Dendritic cell treated with granulocyte-macrophage colony-stimulating factor and Interleukin-4, amounts not matched to agents 40 ng/mL and 50 ng/mL, for 4 days (primary cell): ENCODE data around the gene CST3.

Source experiments
- H3K27ac Mint-ChIP-seq: one replicate; pipeline ENCODE4 v1.8.0; 2022; ENCODE audit warnings: mild to moderate bottlenecking, mixed read lengths
- H3K27me3 Mint-ChIP-seq: one replicate; pipeline ENCODE4 v1.8.0; 2022; ENCODE audit warnings: mild to moderate bottlenecking, mixed read lengths
- H3K36me3 Mint-ChIP-seq: one replicate; pipeline ENCODE4 v1.8.0; 2022; ENCODE audit warnings: low read depth, mixed read lengths
- H3K4me1 Mint-ChIP-seq: one replicate; pipeline ENCODE4 v1.8.0; 2022; ENCODE audit warnings: low read depth, mixed read lengths
- H3K4me3 Mint-ChIP-seq: one replicate; pipeline ENCODE4 v1.8.0; 2022; ENCODE audit warnings: mild to moderate bottlenecking, moderate library complexity, mixed read lengths
- H3K9me3 Mint-ChIP-seq: one replicate; pipeline ENCODE4 v1.8.0; 2022; ENCODE audit warnings: mixed read lengths
- intact Hi-C: fragments of 100-400 bp; cut with micrococcal nuclease; formaldehyde crosslinking; loops from one replicate; pipeline ENCODE4 v1.15.0; 2022

Gene CST3

DNA sequence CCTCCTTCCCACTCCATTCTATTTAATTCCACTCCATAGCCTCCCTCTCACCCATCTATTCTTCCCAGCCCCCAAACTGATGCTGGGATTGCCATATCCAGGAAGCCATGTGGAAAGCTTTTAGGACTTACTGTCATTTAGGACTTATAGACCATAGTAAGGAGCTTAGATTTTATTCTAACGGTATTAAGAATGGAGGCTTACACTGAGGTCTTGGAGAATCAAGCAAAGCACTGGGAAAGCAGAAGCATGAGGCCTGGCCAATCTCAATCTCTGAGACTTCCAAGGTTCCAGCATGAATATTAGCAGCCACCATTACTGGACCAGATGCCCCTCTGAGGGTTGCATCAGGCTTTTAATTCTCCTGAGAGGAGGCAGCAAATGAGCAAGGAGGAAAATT is 33.4 kb downstream of the CST3 start:
- peaks cover 6% of the 10 kb centered on the region for H3K9me3 Mint-ChIP-seq
- peaks cover 34% of the 10 kb centered on the region for H3K4me1 Mint-ChIP-seq
- H3K36me3 Mint-ChIP-seq, result no peaks in the 10 kb centered on the region
- intact Hi-C loops, result no loop called here
- no peak overlapping the region for H3K27ac Mint-ChIP-seq
- H3K4me3 Mint-ChIP-seq, result no peak overlapping the region
- peaks cover 21% of the 10 kb centered on the region for H3K27me3 Mint-ChIP-seq

DNA sequence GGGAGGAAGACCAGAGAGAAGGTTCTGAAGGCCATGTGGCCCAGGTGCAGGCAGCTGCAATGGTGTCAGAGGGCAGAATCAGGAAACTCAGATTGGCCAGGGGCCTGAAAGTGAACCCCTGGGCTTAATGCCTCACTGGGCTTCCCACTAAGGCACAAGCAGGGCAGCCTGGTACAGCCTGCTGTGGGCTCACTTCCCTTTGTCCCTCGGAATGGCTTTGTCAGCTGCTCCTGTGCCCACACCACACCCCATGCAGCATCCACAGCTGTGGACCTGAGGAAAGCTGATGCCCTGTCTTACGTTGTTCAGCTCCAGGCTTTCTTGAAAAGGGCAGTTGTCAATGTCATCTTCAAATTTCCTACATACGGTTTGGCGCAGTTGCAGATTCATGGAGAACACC is 34.4 kb downstream of the CST3 start:
- Mint-ChIP-seq H3K9me3 (peaks cover 6% of the 10 kb centered on the region), H3K4me1 (peaks cover 34% of the 10 kb centered on the region), H3K27ac (peak overlapping the region; percentile 73), H3K4me3 (no peak overlapping the region), H3K36me3 (no peaks in the 10 kb centered on the region), H3K27me3 (peaks cover 21% of the 10 kb centered on the region)
- intact Hi-C loops, result no loop called here

DNA sequence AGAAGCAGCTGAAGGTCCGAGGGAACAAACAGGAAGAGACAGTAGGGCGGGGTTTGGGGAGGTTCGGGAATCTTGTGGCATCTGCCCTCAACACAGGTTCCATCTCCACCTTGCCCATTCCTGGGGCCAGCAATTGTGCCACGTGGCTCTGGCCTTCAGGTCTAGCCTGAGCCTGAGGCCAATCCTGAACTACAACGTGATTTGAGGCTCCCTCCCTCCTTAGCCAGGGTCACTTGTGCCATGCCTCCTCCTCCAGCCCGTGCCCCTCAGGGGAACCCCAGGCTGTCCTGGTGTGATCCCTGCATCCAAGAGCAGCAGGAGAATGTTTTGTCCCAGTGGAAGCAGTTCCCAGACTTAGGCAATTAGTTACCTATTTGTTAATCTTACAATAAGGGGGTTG is 35.1 kb downstream of the CST3 start:
- peaks cover 6% of the 10 kb centered on the region for H3K9me3 Mint-ChIP-seq
- H3K36me3 Mint-ChIP-seq, result no peaks in the 10 kb centered on the region
- H3K27me3 Mint-ChIP-seq, result peaks cover 21% of the 10 kb centered on the region
- H3K27ac Mint-ChIP-seq, result peak overlapping the region; percentile 73
- intact Hi-C loops, result no loop called here
- H3K4me1 Mint-ChIP-seq, result peaks cover 34% of the 10 kb centered on the region
- H3K4me3 Mint-ChIP-seq, result peak overlapping the region; percentile 60

DNA sequence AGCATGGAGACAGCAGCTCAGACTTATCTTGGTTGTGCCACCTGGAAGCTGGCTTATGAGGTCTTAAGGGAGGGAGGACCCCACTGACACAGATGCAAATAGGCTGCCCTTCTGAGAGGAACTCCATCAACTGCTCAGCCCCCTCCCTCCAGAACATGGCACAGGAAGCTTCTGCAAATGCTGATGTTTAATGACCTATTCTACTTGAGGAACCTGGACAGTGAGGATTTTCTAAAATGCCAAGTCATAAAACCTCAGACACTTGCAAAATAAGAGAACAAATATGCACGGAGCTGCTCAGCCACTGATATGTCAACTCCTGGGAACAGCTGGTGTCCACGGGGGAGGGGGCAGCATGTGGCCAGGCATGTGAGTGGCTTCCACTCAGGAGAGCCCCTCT is 35.5 kb downstream of the CST3 start:
- Mint-ChIP-seq H3K36me3 (no peaks in the 10 kb centered on the region), H3K4me1 (peaks cover 34% of the 10 kb centered on the region), H3K4me3 (peak overlapping the region; percentile 60), H3K27me3 (peaks cover 21% of the 10 kb centered on the region), H3K9me3 (peaks cover 6% of the 10 kb centered on the region), H3K27ac (peak overlapping the region; percentile 73)
- intact Hi-C loops, result no loop called here

DNA sequence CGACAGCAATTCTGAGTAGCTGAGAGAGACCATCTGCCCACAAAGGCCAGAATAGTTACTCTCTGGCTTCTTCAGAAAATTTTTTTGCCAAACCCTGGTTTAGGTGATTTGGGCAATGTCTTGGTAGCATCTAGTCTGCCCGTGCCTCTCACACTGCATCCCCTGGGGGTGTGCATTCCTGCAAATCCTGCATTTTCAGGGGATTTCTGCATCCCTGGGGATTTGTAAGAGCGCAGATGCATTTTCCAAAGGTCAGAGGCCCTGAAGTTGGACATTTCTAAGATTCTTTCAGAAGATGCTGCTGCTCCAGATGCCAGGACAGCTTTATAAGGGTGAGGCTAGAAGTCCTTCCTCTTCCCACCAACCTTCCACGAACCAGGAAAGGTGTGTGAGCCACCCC is 36.0 kb downstream of the CST3 start:
- H3K27ac Mint-ChIP-seq, result no peak overlapping the region
- intact Hi-C loops, result no loop called here
- peaks cover 21% of the 10 kb centered on the region for H3K27me3 Mint-ChIP-seq
- peaks cover 6% of the 10 kb centered on the region for H3K9me3 Mint-ChIP-seq
- H3K4me3 Mint-ChIP-seq, result no peak overlapping the region
- H3K36me3 Mint-ChIP-seq, result no peaks in the 10 kb centered on the region
- peaks cover 29% of the 10 kb centered on the region for H3K4me1 Mint-ChIP-seq

DNA sequence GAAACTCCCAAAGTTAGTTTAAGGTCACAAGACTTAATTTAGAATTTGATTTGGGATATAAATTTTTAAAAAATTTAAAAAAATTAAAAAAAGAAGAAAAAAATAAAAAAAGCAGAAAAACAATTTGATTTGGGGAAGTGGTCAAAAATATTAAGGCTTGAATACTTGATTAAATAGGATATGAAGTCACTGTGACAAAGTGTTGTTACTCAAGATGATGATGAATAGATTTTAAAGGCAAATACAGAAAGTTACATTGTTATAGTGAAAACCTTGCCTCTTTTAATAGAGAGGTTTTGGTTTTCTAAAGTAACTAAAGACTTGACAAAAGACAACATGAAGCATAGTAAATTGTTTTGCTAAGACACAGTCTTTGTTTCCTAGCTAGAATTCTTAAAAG is 39.3 kb downstream of the CST3 start:
- Mint-ChIP-seq H3K27ac (no peak overlapping the region), H3K27me3 (peaks cover 5% of the 10 kb centered on the region), H3K9me3 (peaks cover 6% of the 10 kb centered on the region), H3K4me1 (peaks cover 17% of the 10 kb centered on the region), H3K4me3 (no peak overlapping the region), H3K36me3 (no peaks in the 10 kb centered on the region)
- intact Hi-C loops, result no loop called here

DNA sequence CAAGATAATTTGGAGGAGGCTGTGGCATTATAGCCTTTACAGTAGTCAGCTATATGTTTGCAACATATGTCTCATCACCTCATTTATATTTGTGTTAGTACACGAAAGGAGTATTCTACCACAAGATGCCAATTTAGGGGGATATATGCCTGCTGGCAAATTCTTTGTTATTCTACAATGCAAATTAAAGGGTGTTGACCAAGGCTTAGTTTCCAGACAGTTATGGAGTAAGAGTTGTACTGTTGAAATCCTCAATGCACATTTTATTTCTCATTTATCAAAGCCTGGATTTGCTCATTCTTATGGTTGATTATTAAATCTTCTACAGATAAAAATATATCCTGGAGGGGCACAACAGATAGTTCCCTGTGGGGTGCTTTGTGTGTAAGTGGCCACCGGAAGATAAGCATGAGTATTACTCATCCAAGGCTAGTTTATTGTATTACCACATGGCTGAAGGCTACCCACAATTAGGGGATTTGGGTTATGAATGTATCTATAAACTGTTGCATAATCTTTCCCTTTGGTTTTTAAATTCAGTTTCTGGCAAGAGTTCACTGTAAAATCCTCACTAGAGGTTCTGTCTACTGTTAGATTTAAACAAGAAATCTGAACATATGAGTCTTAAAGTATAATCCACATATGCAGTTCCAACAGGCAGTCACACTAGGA is 41.0 kb downstream of the CST3 start:
- Mint-ChIP-seq H3K27me3 (peaks cover 3% of the 10 kb centered on the region), H3K4me3 (no peak overlapping the region)
- intact Hi-C loops, result no loop called here

DNA sequence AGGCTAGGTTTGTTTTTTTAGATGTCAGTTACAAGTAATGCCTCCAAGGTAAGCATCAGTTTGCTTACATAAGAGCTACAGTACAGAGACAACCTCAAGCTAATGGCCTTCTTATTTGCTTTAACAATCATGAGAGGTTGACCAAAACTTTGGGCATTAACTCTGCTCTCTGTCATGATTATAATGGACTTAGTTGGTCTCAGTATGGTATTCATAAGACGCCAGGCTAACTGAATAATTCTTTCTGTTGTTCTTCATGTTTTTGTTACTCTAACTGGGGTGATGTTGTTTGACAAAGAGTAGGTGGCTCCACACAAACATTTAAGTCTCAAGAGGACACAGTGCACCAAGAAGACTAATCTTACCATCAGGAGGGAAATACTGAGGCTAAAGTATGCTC is 41.8 kb downstream of the CST3 start:
- Mint-ChIP-seq H3K4me1 (no peaks in the 10 kb centered on the region), H3K27ac (no peak overlapping the region), H3K27me3 (peaks cover 2% of the 10 kb centered on the region), H3K36me3 (no peaks in the 10 kb centered on the region), H3K4me3 (no peak overlapping the region), H3K9me3 (no peaks in the 10 kb centered on the region)
- intact Hi-C loops, result no loop called here

More for the DNA sequence above, 41.0 kb downstream of the CST3 start:
- Mint-ChIP-seq H3K36me3 (no peaks in the 10 kb centered on the region), H3K9me3 (no peaks in the 10 kb centered on the region), H3K27ac (no peak overlapping the region), H3K4me1 (no peaks in the 10 kb centered on the region)

DNA sequence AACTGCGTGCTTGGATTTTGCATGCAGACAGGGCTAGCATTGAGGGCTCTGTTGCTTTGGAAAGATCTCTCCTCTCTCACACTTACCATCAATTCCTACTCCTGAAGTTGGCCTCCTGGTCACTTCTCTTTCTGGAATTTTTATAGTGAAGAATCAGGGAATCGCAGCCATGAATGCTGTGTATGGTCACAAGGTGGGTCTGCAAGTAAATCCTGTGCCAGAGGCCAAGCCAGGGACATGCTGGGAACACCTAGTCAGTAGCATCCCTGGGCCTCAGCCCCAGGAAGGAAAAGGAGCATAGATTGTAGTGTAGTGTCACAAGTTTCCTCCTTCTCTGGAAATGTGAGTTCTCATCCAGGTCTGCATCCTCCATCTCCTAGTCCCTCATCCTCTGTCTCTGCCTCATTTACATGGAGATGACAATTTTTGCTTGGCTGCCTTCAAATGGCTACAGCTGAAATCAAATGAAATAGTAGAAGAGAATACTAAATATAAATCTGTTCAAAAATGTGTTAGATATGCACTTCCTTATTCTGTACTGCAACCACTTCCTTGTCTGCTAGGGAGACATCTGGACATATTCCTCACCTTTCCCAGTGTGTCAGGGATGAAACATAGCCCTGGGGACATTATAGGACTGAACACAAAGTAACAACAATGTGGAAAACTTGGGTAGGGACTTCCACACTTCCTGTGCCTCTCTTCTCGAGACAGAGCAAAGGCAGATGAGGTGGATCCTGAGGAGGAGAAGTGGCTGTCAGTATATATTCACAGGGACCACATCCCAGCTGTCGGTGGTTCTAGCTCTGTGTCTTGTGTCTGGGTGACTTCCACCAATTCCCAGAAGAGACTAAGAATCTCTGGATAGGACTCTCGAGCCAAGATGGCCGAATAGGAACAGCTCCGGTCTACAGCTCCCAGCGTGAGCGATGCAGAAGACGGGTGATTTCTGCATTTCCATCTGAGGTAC is 49.0 kb downstream of the CST3 start:
- Mint-ChIP-seq H3K27ac (no peak overlapping the region), H3K4me3 (no peak overlapping the region), H3K4me1 (peaks cover 20% of the 10 kb centered on the region), H3K9me3 (no peaks in the 10 kb centered on the region), H3K36me3 (no peaks in the 10 kb centered on the region), H3K27me3 (peaks cover 11% of the 10 kb centered on the region)
- intact Hi-C loops, result no loop called here

DNA sequence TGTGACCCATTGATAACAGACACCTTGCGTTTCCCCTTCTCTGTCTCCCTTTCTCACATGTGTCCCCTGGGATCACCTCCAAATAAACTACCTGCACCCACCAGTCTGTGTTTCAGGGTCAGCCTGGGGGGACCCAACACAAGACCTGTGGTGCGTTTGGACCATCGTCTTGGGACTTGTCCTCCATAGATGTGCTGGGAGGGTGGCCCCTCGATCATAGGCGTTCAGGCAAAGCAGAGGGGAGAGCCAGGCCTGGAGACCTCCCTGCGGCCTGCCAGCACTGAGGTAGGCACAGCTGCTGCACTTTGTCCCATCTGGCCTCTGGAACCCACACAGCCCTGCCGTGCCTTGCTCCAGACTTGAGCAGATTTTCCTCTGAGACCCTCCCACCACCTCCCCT is 50.1 kb downstream of the CST3 start:
- Mint-ChIP-seq H3K4me1 (peaks cover 20% of the 10 kb centered on the region), H3K9me3 (no peaks in the 10 kb centered on the region), H3K27ac (no peak overlapping the region), H3K27me3 (peaks cover 13% of the 10 kb centered on the region), H3K36me3 (no peaks in the 10 kb centered on the region), H3K4me3 (no peak overlapping the region)
- intact Hi-C loops, result no loop called here

DNA sequence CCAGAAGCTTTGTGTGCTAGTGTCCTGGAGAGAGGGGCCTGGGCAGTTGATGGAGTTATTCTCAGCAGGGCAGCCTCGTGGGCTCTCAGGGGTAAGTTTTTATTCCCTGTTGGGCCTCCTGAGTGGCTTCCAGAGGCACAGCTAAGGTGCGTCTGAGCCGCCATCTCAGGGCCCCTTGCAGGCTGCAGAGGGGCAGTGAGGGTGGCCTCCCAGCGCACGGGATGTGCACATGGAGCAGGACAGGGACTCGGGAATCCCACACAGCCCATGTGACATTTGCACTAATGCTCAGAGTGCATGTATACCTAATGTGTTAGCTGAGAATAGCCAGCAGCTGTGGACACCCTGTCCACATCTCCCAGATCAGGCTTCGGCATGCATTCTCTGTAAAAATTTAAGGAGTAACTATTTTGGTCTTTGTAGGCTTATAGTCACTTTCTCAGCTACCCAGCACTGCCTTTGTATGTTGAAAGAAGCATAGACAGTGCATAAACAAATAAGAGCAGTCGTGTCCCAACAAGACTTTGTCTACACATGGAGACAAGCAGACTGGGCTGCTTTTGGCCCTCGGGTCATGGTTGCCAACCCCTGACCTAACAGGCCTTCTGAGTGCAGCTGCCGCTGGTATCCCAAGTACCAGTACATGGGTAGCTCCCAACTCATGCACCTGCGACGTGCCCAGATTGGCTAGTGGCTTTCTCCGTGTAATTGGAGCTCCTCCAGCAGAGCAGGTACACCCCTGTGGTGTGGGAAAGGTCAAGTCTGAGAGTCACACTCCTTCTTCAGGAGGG is 50.8 kb downstream of the CST3 start:
- Mint-ChIP-seq H3K27ac (no peak overlapping the region), H3K9me3 (no peaks in the 10 kb centered on the region), H3K4me3 (no peak overlapping the region), H3K4me1 (peaks cover 20% of the 10 kb centered on the region), H3K36me3 (no peaks in the 10 kb centered on the region), H3K27me3 (peaks cover 18% of the 10 kb centered on the region)
- intact Hi-C loops, result no loop called here

DNA sequence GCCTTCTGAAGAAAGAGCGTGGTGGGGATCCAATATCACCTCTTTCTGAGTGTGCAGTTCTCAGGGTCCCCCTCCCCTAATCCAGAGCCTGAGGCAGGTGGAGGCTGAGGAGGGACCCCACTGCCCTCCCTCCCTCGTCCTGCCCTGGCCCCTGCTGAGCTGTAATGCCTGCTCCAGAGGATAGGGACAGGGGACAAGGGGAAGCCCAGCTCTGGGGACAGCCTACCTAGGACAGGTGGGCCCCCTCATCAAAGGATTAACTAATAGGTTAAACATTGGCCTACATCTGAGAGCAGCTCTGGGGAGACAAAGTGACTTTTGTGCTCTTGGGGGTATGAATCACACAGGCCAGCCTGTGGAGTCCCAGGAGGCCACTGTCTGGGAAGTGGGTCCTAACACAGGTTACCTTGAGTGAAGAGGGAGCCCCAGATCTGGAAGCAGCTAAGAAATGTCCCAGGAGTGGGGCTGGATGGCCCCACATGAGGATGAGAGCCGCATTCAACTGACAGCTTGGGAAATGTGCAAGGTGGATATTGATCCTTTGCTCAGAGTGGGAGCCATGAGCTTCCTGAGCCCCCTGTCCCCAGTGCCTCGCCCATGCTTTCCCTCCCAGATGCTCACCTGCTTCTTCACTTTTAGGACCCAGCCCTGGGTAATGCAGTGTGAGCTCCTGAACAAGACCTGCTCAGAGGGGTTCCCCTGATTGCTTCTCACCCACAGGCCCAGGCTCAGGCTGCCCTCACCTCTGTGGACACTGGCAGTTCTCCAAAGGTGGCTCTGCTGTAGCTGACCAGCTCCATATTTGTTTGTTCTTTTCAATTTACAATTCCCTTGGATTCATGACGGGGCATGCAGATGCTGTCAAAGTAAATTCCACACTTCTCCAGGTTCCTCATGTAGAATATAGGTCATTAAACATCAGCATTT is 51.7 kb downstream of the CST3 start:
- Mint-ChIP-seq H3K27me3 (peaks cover 25% of the 10 kb centered on the region), H3K4me1 (peaks cover 20% of the 10 kb centered on the region), H3K36me3 (no peaks in the 10 kb centered on the region), H3K27ac (no peak overlapping the region), H3K4me3 (no peak overlapping the region), H3K9me3 (no peaks in the 10 kb centered on the region)
- intact Hi-C loops, result no loop called here

DNA sequence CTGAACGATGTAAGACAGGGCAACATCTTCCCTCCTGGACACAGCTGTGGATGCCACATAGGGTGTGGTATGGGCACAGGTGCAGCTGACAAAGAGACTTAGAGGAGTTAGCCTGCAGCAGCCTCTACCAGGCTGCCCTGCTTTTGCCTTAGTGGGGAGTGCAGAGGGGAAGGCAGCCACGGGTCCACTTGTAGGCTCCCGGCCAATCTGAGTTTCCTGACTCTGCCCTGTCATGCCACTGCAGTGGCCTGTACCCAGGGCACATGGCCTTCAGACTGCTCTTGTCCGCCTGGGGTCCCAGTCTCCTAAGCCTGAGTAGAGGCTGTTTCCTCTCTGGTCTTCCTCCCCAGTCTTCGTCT is 52.3 kb downstream of the CST3 start:
- H3K4me1 Mint-ChIP-seq, result peaks cover 20% of the 10 kb centered on the region
- no peak overlapping the region for H3K4me3 Mint-ChIP-seq
- peaks cover 25% of the 10 kb centered on the region for H3K27me3 Mint-ChIP-seq
- no peak overlapping the region for H3K27ac Mint-ChIP-seq
- no peaks in the 10 kb centered on the region for H3K9me3 Mint-ChIP-seq
- intact Hi-C loops, result no loop called here
- H3K36me3 Mint-ChIP-seq, result no peaks in the 10 kb centered on the region
